ENCODE data around the gene PNPO.

The PNPO gene

DNA sequence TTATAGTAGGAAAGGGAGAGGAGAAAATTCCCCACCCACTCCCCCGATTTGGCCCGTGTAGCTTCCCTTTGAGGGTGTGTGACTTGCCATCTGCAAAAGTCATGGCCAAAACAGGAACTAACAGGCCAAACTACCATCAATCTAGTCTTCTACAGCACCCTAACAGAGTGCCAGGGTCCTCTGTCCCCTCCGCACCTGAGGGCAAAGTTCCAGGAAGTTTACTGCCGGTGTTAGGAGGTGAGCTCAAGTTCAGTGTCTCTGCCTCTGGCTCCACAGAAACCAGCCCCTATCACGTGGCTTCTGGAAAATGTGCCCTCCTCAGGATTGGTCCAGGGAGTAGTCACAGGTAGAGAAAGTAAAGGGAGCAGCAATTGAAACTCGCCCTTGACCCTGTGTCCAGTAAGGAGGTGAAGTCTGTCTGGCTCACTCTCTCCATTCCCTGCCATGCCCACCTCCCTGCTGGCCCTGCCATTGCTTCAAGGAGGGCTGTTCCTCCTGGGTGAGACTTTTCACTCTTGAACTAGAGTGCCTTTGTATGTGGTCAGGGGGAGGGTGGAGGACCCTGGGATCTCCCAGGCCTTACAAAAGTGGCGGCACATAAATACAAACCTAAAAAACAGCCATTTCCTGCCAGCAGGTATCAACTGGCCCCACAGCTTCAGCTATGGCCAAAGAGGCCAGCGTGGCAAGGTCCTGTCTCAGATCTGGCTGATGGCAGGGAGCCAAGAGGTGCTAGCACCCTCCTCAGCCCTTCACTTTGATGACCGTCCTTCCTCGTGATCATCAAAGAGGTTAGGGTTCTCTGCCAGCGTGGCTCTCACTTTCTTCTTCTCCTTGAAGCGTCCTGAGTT is 11.0 kb downstream of the PNPO start:
- DNase-seq: no peak

DNA sequence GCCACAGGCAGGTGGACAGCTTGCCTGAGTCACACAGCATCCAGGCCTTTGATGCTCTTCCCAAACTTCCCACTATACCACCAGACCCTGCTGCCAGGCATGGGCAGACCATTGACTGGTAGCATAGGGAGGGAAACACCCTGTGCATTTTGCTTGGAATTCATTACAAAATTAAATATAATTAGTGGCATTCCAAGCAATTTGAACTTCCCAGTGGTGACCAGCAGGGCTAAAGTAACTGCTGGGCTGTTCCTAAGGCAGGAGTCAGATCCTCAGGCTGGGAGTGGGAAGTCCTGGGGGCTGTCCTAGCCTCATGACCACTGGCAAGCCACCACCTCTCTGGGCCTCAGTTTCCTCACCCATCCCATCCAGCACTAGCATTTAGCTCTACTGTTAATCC is 12.5 kb downstream of the PNPO start:
- no peak for DNase-seq

DNA sequence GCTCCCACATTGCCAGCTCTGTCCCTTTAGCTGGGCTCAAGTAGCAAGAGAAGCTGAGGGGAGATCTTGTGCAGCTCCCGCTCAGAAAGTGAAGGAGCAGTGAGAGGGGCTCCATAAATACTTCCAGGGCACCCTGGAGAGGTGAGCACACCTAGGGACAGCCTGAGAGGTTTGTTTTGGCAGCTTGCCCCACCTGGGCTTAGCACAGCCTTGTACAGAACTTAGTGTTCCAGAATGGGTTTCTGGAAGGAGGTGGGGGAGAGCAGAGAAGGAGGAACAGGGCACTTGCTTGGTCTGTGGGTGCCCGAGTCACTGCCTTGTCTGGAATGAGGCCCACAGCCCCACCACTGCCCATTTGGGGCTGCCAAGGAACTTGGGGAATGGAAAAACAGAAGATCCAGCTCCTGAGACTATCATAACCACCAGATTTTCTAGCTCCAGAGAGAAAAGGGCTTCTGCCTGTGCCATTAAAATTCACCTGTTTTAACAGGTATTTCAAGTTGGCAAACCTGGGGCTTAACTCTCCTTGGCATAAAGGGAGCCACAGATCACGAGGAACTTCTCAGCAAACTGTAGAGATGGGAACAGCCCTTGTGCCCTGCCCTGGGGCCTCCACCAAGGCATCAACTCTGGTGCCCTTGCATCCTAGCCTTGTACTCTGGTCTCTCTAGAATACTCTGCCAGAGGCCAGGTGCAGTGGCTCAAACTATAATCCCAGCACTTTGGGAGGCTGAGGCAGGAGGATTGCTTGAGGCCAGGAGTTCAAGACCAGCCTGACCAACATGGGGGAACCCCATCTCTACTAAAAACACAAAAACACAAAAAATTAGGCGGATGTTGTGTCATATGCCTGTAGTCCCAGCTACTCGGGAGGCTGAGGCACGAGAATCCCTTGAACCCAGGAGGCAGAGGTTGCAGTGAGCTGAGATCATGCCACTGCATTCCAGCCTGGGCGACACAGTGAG is 14.4 kb downstream of the PNPO start:
- no peak for DNase-seq

DNA sequence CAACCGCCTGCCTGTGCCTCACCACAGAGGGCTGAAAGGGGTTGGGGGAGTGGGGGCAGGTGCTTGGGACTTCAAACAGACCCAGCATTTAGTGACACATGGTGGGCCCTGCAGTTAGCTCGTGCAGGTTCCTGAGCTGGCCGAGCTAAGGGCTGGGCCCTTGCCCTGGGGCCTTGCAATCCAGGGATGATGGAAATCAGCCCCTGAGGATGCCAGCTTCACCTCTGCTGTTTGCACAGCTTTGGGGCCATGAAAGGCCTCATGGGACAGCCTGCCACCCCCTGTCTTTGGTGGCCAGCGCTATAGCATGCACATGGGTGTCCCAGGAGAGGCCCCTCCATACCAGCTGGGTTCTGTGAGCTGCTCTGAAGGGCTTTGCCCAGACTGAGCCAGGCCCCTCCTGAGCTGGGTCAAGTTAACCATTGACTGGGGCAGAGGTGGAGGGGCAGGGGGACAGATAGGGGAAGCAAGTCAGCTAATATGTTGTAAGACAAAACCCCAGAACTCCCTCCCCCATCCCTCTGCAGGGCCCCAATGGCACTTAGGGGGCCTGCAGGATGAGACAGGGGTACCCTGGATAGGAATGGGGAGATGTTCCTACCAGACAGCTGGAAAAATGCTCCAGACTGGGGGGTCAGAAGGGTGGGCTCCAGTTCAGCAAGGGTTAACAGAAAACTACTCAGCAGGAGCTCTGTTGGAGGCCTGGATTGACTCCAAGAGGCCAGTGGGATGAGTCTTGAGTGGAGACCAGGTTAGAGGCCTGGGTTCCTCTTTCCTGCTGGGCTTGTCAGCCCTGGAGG is 15.6 kb downstream of the PNPO start:
- no peak for DNase-seq

DNA sequence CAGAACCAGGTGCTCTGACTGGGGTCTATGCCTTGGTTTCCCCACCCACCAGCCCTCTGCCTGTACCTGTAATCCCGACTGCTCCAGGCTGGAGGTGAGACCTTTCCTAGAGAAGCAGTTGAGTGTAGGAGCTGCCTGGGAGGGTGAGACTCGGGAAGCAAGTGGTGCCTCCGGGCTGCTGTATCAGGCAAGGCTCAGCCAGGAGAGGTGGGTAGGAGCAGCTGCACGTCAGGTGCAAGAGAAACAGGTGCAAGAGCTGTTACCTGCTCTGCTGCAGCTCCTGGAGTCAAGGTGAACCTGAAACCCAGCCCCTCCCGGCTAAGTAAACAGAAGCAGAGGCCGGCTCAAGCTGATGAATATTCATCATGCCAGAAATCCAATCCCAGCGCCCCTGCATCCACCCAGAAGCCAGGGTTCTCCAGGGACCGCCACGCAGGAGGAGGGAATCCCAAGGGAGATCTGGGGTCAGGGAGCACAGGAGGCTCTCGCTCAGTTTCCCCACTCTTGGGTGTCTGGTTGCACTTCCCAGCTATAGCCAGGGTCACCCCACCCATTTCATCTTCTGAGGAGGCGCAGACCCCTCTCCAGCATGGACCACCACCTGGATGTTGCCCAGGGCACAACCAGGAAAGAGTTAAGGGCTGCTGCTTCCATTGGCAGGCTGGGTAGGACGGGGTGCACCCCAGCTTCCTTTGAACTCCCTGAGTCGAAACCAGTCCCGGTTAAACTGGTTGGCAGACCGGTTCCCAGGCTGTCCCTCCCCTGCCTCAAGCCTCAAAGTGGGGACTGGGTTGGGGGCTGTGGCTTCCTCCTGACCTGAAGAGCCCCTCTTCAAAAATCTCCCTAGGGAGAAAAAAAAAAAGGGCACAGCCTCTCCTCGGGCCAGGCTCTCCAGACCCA is 16.5 kb downstream of the PNPO start, which contains the start of gene PRR15L:
PRR15L (minus strand) TSS at position 293 of the 900 bp plus-strand sequence. CDS start 4,649 bp downstream, outside the sequence.
- no peak for DNase-seq

DNA sequence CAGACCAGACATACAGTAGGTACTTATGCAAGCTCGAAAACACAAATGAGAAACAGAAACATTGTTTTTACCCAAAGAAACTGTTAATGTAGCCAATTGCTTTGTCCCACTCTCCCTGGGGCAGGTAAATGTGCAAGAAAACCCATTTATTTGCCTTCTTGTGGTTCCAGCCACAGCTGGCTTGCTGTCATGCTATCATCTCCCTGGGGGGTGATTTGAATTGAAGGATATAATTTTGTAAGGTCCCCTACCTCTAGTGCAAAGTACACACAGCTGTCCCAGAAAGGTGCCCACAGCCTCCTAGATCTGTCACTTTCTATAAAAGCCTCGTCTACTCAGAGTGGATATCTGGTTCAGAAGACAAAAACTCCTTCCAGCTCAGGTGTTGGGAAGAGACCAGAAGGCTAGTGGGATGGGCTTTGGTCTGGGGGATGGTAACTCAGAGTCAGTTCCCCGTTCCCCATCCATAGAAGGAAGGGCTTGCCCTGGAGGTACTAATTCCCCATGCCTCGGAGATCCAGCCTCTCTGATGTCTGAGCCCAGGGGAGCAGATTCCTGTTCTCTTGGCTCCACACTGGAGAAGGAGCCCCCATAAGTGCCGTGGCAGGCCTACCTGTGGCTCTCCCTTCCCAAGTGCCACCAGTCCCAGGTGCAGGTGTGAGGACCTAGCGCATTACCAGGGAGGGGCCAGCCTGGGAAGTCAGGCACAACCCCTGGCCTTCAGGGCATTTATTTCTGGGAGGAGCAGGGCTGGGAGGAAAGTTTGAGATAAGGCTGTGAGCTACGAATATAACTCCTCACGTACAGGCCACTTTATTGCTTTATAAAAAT is 18.7 kb downstream of the PNPO start:
- no peak for DNase-seq

DNA sequence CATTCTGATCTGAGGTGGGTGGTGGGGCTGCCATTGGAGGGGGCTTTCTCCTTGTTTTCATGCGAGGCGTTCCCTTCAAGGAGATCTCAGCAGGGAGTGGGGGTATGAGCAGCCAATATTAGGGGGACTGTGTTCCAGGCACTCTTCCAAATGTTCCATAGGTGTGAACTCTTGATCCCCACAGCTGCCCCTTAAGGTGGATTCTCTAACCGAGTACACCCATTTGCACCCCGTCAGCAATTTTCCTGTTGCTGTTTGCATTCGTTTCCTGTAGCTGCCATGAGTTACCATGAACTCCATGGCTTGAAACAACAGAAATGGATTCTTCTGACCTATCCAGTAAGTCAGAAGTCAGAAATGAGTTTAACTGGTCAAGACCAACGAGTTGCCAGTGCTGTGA is 20.0 kb downstream of the PNPO start:
- DNase-seq: no peak

DNA sequence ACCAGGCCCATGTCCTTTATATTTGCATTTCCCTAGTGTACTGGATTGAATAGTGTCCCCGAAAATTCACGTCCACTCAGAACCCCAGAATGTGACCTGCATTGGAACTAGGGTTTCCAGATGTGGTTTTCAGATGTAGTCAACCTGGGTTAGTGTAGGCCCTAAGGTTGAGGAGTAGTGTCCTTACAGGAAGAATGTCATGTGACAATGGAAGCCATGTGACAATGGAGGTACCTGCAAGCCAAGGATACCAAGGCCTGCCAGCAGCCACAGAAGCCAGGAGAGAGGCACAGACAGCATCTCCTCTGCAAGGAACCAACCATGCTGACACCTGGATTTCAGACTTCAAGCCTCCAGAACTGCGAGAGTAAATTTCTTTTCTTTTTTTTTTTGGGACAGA is 21.5 kb downstream of the PNPO start:
- no peak for DNase-seq

DNA sequence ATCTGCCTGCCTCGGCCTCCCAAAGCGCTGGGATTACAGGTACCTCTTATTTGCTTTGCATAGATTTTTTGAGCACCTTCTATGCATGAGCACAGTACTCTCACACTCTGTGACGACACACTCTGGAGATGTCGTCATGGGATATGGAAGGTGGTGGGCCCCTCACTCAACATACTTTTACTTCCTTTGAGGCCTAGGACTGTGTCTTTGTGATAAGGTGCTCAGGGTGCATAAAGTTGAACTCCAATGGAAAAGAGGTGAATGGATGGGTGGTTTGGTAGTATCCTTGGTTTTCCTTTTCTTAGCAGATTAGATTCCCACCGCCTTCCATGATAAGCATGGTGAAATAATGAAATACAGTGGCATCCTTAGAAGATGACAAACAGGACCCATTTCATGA is 23.5 kb downstream of the PNPO start:
- DNase-seq: no peak

DNA sequence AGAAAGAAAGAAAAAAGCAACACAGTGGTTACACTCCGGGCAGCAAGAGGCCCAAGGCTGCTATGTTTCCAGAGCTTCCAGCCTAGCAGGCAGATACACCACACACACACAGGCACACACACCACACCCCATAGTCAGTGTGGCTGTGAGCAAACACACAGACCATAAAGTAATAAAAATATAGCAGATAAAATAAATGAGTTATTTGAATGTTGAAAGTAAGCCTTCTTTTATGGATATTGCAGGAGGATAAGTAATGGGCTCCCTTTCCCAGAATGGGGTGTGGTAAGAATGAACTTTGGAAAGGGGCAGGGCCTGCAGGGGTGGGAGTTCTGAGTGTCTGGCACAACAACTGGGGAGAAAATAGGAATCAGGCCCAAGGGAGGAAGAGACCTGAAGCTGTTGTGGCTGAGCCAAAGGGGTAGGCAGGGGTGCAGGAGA is 24.7 kb downstream of the PNPO start:
- DNase-seq: no peak

DNA sequence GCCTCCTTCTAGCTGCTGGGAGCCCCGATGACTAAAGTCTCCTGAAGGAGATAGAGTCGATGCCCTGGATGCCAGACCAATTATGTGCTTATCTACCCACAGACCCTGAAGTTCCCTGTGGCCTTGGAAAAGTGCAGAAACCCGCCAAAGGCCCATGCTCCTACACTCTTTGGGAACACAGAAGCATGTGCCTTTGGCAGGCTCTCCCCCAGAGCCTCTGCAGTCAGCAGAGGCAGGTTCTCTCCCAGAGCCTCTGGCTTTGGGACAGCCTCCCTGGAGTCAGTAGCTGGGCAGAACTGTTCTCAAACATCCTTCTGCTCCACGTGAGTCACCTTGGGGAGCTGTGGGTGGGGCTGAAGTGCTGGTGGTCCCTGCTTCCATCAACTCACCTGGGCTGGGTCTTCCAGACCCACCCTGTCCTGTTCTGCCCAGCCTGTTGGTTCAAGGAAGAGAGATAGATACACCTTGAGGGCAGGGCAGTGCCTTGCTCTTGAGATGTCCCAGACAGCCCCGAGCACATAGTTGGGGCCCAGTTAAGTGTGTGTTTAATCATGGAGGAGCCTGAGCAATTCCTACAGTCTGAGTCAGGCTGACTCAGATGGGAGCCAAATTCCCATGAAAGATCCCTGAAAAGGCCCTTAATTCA is 26.4 kb downstream of the PNPO start:
- DNase-seq: no peak

DNA sequence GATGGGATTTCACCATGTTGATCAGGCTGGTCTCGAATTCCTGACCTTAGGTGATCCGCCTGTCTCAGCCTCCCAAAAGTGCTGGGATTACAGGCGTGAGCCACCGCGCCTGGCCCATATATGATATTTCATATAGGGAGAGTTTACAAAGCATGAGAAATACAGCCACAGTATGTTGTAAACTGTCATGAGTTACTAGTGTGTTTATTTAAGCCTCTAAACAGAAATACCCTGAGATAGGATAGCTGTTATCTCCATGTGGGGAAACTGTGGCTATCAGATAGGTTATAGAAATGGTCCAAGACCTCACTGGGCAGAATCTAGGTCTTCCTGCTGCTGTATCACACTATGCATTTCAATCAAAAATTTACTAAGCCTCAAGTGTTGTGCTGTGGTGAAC is 27.5 kb downstream of the PNPO start:
- DNase-seq: no peak

DNA sequence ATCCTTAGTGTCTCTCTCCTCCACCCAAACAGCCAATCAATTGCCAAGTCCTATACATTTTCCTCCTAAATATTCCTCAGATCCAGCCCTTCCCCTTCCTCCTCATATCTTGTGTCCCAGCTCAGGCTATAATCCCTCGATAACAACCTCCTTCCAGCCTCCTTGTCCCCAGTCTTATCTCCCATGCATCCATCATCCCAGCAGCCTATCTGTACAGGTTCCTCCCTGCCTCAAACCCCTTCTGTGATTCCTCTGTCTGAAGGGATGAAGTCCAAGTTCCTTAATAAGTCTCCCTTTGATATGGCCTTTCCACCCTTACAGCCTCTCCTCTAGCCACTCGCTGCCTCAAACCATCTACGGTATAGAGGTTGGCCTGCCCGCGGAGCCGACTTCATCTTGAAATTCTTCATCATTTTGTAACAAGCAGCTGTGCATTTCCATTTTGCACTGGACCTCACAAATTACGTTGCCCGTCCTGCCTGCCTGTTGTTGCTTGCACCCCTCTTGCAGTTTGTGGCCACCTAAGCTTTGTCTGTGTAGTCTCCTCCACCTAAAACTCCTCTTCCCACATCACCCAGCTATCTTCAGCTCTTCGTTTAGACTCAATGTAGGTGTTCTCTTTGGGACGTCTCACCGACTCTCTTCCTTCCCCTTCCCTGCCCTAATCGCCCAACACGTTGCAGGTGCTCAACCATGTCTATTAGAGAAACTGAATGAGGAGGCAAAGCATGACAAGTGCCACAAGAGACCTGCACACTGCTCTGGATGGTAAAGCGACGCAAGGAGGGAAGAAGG is 28.8 kb downstream of the PNPO start:
- DNase-seq: peak; percentile 60

DNA sequence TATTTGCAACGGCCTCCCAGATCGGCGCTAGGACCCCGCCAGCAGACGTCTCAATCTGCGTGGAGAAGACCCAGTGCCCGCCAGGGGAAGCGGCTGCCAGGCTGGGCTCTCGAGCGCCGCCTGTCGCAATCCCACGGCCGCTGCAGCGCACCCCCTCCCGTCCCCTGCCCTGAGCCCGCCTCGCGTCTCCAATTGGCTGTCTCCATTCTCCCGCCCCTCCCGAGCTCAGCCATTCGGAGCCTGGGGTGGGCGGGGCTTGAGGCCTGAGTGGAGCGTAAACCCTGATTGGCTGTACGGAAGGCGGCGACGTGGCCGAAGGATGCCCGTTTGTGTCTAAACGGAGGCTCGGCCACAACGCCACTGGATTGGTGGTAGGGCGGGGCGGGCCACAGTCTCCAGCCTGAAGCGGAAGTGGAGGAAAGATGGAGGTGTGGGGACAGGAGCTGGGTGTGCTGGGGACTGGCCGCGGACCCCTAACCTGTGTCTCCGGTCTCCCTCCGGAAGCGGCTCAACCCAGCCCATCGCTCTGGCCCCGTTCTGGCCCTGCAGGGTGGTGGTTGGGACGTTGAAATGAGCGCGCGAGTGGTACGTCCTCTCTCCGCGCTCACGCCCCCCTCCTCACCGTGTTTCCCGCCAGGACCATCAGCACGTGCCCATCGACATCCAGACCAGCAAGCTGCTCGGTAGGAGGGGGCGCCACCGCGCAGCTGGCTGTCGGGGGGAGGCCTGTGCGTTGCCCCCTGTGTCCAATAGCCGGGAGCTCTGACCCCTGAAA is 29.5 kb downstream of the PNPO start, which contains the start of gene CDK5RAP3:
CDK5RAP3 (plus strand) TSS at position 389 of the 775 bp plus-strand sequence; CDS start at position 423, 34 bp downstream.
- peak; percentile 99 for DNase-seq

DNA sequence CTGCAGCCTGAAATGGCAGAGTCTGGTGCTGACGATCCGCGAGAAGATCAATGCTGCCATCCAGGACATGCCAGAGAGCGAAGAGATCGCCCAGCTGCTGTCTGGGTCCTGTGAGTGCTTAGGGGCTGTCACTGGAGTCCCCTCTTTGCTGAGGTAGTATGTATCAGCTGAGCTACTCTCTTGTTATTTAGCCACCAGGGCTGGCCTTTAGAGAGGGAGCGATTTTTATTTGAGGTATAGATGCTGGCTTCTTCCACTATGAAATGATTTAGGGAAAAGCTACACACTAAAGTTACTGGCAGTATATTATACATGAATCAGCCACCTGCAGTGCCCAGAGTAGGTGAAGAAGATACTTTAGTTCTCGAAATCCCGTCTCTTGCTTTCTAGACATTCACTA is 32.2 kb downstream of the PNPO start:
- no peak for DNase-seq

DNA sequence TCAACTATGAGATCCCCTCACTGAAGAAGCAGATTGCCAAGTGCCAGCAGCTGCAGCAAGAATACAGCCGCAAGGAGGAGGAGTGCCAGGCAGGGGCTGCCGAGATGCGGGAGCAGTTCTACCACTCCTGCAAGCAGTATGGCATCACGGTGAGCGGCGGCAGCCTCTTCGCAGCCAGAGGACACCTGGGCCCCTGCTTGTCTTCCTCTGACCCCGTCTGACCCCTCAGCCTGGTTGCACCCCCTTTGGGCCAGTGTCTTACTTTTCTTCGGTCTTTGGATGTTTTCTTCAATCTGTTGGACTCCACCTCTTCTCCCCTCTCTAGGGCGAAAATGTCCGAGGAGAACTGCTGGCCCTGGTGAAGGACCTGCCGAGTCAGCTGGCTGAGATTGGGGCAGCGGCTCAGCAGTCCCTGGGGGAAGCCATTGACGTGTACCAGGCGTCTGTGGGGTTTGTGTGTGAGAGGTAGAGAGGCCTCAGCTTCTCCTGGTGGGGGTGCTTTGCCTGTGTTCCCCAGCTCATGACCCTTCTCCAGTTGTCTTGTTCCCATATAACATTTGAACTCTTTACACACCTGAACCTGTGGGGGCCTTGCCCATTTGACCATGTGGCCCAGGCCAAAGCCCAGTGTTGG is 33.9 kb downstream of the PNPO start:
- no peak for DNase-seq

DNA sequence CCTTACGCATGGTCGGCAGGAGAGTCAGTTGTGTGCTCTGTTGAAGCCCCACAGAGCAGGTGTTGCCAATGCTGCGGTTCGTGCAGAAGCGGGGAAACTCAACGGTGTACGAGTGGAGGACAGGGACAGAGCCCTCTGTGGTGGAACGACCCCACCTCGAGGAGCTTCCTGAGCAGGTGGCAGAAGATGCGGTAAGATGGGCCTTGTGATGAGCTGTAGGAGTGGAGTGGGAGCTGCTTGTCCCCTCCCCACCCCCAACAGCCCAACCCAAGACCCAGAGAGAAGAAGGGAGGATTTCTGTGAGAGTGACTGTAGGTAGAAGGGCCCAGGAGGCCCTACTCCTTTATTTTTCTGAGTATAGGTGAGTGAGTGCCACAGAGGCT is 34.4 kb downstream of the PNPO start:
- no peak for DNase-seq

DNA sequence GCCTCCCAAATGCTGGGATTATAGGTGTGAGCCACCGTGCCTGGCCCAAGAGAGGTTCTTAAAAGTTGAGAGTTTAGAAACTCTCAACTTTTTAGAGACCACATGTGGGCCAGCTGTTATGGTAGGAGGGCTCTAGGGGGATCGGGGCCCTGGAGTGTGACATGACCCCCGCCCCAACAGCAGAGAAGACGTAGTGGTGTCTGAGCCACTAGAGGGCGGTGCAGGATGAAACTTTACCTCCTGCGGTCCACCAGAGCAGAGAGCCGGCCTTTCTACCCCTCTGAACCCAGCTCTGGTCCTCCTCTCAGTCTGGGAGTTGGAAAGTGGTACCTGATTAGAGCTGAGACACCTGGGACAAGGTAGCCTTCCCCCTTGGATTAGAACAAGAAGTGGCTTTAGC is 37.0 kb downstream of the PNPO start:
- DNase-seq: peak; percentile 68
